Measurements from ENCODE around the gene SPON1.

- TF ChIP-seq CTCF (IDR thresholded peaks at IDR 0.05) (no peak), POLR2A (IDR thresholded peaks at IDR 0.05) (no peak)
Measured at GRCh38 chr11:14079797-14080196, 117.3 kb downstream of the SPON1 start.
